SK-N-MC (cell line): ENCODE results near the gene DCAF11.

Source experiments
- EZH2 ChIP-seq: fragments of 200-600 bp; sonication (generic); IDR thresholded peaks from one replicate; pipeline ENCODE4 v1.6.1; 2017; ENCODE audit warnings: antibody characterized with exemption
- FOXP2 ChIP-seq: optimal IDR thresholded peaks from 2 replicates; pipeline ENCODE3; 2011; ENCODE audit warnings: mild to moderate bottlenecking, moderate library complexity; ENCODE audit not compliant: insufficient read depth; ENCODE audit errors: extremely low read length, control extremely low read depth
- POLR2AphosphoS5 ChIP-seq: IDR thresholded peaks from 2 replicates; pipeline ENCODE4 v1.6.1; 2012; ENCODE audit warnings: mild to moderate bottlenecking, low read depth, low read length, borderline replicate concordance

- TF ChIP-seq POLR2AphosphoS5 (no peak), EZH2 (no peak), FOXP2 (no peak)
Measured at GRCh38 chr14:24122416-24122815, 7.8 kb downstream of the DCAF11 start.
